Measurements from ENCODE around the gene FRMD4A.
"Not testable (repeated sequence)": the region's sequence is repeated elsewhere in the genome, so short reads cannot be mapped to it uniquely, and the experiment has no call there.

- TF ChIP-seq POLR2AphosphoS5 (IDR thresholded peaks at IDR 0.05; ENCODE audit: low read depth, low read length); TAF1 (IDR thresholded peaks at IDR 0.05; ENCODE audit: borderline replicate concordance, low read depth, low read length): not testable (repeated sequence)
Observed at GRCh38 chr10:14228798-14229197, 101.9 kb downstream of the FRMD4A start.

All from GM12892 (cell line).